HEK293T (cell line): ENCODE measurements around the gene PTGS2.
"Not testable (repeated sequence)": the region's sequence is repeated elsewhere in the genome, so short reads cannot be mapped to it uniquely, and the experiment has no call there.

Source experiments
- ARNT ChIP-seq: fragments of 450-650 bp; IDR thresholded peaks from 2 replicates; pipeline ENCODE4 v1.6.1; 2017; ENCODE audit warnings: mild to moderate bottlenecking
- ELF4 ChIP-seq: fragments of 450-650 bp; IDR thresholded peaks from 2 replicates; pipeline ENCODE4 v1.6.1; 2017; ENCODE audit warnings: antibody characterized with exemption
- FOXA1 ChIP-seq: fragments of 450-650 bp; IDR thresholded peaks from 2 replicates; pipeline ENCODE4 v1.6.1; 2016; ENCODE audit warnings: mild to moderate bottlenecking
- FOXK2 ChIP-seq: fragments of 450-650 bp; IDR thresholded peaks from 2 replicates; pipeline ENCODE4 v1.6.1; 2016; ENCODE audit warnings: mild to moderate bottlenecking
- FOXM1 ChIP-seq: fragments of 450-650 bp; IDR thresholded peaks from 2 replicates; pipeline ENCODE4 v1.6.1; 2017; ENCODE audit warnings: mild to moderate bottlenecking, borderline replicate concordance
- L3MBTL2 ChIP-seq: fragments of 450-650 bp; conservative IDR thresholded peaks from 2 replicates; pipeline ENCODE4 v1.6.1; 2016; ENCODE audit warnings: mild to moderate bottlenecking
- LEF1 ChIP-seq: fragments of 450-650 bp; IDR thresholded peaks from 2 replicates; pipeline ENCODE4 v1.6.1; 2017; ENCODE audit warnings: mild to moderate bottlenecking, borderline replicate concordance
- NFRKB ChIP-seq: fragments of 450-650 bp; IDR thresholded peaks from 2 replicates; pipeline ENCODE4 v1.6.1; 2016; ENCODE audit warnings: mild to moderate bottlenecking, moderate library complexity
- PKNOX1 ChIP-seq: fragments of 450-650 bp; IDR thresholded peaks from 2 replicates; pipeline ENCODE4 v1.6.1; 2016
- SP1 ChIP-seq: fragments of 450-650 bp; IDR thresholded peaks from 2 replicates; pipeline ENCODE4 v1.6.1; 2017
- SUZ12 ChIP-seq: fragments of 450-650 bp; IDR thresholded peaks from 2 replicates; pipeline ENCODE4 v1.6.1; 2016; ENCODE audit warnings: mild to moderate bottlenecking
- TARDBP ChIP-seq: fragments of 450-650 bp; IDR thresholded peaks from 2 replicates; pipeline ENCODE4 v1.6.1; 2016
- ZNF384 ChIP-seq: fragments of 450-650 bp; IDR thresholded peaks from 2 replicates; pipeline ENCODE4 v1.6.1; 2016

GRCh38 chr1:186669784-186670183 lies 10.4 kb downstream of the PTGS2 start:
- TF ChIP-seq SUZ12, FOXK2, NFRKB, LEF1, ZNF384, FOXA1, SP1, PKNOX1, FOXM1, TARDBP, ARNT, L3MBTL2, ELF4: not testable (repeated sequence)
